ENCODE data around the gene EMILIN2.

Gene EMILIN2

GRCh38 chr18:2869207-2869606, 22.4 kb downstream of the EMILIN2 start:
- in situ Hi-C loops (cut with HindIII; ENCODE audit: low sequenced_read_pairs): no loop called here
- no peak for DNase-seq (ENCODE audit: low read depth, low spot score)
- no peak overlapping the region for H3K4me3 ChIP-seq (ENCODE audit: low read depth, low read length)
- TF ChIP-seq, protein P1, sequence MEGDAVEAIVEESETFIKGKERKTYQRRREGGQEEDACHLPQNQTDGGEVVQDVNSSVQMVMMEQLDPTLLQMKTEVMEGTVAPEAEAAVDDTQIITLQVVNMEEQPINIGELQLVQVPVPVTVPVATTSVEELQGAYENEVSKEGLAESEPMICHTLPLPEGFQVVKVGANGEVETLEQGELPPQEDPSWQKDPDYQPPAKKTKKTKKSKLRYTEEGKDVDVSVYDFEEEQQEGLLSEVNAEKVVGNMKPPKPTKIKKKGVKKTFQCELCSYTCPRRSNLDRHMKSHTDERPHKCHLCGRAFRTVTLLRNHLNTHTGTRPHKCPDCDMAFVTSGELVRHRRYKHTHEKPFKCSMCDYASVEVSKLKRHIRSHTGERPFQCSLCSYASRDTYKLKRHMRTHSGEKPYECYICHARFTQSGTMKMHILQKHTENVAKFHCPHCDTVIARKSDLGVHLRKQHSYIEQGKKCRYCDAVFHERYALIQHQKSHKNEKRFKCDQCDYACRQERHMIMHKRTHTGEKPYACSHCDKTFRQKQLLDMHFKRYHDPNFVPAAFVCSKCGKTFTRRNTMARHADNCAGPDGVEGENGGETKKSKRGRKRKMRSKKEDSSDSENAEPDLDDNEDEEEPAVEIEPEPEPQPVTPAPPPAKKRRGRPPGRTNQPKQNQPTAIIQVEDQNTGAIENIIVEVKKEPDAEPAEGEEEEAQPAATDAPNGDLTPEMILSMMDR (IDR thresholded peaks at IDR 0.05; ENCODE audit: low read depth, low read length): no peak

DNA sequence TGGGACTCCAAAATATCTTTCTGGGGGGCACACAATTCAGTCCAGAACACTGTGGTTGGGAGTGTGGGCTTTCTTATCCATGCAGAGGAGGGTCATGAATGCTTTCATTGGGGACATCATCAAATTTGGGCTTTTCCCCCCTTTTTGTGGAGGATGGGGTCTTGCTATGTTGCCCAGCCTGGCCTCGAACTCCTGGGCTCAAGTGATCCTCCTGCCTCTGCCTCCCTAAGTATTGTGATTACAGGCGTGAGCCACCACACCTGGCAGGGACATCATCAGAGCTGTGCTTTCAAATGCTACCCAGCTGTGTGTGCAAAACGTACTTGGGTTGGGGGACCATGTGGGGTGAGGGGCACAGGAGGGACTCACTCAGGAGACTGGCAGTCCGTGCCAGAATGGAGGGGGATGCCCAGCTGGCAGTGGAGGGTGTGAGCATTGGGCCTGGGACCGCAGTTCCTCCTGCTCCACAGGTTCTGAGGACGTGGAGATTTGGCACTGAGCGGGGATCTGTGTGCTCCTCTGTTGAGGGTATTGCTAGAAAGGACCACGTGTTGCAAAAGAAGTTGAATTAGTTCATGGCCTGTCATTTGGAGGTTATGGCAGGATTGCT, 24.4 kb downstream of the EMILIN2 start:
- TF ChIP-seq, protein P1 (IDR thresholded peaks at IDR 0.05; ENCODE audit: low read depth, low read length): no peak
- in situ Hi-C loops (cut with HindIII; ENCODE audit: low sequenced_read_pairs): no loop called here

GRCh38 chr18:2872095-2872494, 25.3 kb downstream of the EMILIN2 start:
- in situ Hi-C loops (cut with HindIII; ENCODE audit: low sequenced_read_pairs): no loop called here
- H3K4me3 ChIP-seq (ENCODE audit: low read depth, low read length): no peak overlapping the region
- DNase-seq (ENCODE audit: low read depth, low spot score): no peak
- TF ChIP-seq, protein P1 (IDR thresholded peaks at IDR 0.05; ENCODE audit: low read depth, low read length): no peak

More for the DNA sequence above, 24.4 kb downstream of the EMILIN2 start:
- no peak for DNase-seq (ENCODE audit: low read depth, low spot score)
- H3K4me3 ChIP-seq (ENCODE audit: low read depth, low read length): no peak overlapping the region

DNA sequence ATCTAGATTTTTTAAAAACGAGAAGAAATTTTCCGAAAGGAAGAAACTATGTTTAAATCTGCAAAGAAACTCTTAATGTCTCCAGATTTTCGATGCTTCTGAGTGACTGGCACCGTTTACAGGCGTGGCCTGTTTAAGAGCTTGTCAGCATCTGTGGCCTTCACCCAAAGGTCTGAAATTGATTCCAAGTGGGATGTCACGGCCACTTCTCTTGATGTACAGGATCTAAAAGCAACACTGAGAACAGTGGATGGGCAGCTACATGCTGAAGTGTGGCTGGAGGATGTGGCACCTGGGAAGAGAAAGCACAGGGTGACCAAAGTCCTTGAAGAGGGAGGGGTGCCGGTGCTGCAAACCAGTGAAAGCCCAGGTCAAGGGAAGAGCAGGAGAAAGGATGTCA, 28.0 kb downstream of the EMILIN2 start:
- in situ Hi-C loops (cut with HindIII; ENCODE audit: low sequenced_read_pairs): no loop called here
- DNase-seq (ENCODE audit: low read depth, low spot score): no peak
- TF ChIP-seq, protein P1 (IDR thresholded peaks at IDR 0.05; ENCODE audit: low read depth, low read length): no peak
- H3K4me3 ChIP-seq (ENCODE audit: low read depth, low read length): no peak overlapping the region

- DNase-seq (ENCODE audit: low read depth, low spot score): no peak
- in situ Hi-C loops (cut with HindIII; ENCODE audit: low sequenced_read_pairs): no loop called here
- TF ChIP-seq, protein P1 (IDR thresholded peaks at IDR 0.05; ENCODE audit: low read depth, low read length): no peak
- no peak overlapping the region for H3K4me3 ChIP-seq (ENCODE audit: low read depth, low read length)
Measured at GRCh38 chr18:2878656-2879330, 32.0 kb downstream of the EMILIN2 start.

GRCh38 chr18:2879889-2880288, 33.1 kb downstream of the EMILIN2 start:
- in situ Hi-C loops (cut with HindIII; ENCODE audit: low sequenced_read_pairs): no loop called here
- TF ChIP-seq, protein P1 (IDR thresholded peaks at IDR 0.05; ENCODE audit: low read depth, low read length): no peak
- H3K4me3 ChIP-seq (ENCODE audit: low read depth, low read length): no peak overlapping the region
- no peak for DNase-seq (ENCODE audit: low read depth, low spot score)
